PFSK-1 (cell line): ENCODE data around the gene ATXN1.

Experiments
- FOXP2 ChIP-seq: optimal IDR thresholded peaks from 2 replicates; pipeline ENCODE3; 2011; ENCODE audit warnings: borderline replicate concordance, control low read depth, inconsistent platforms; ENCODE audit not compliant: insufficient read depth; ENCODE audit errors: extremely low read length, extremely low read depth
- POLR2AphosphoS5 ChIP-seq: IDR thresholded peaks from 2 replicates; pipeline ENCODE4 v1.6.1; 2012; ENCODE audit warnings: low read depth, mild to moderate bottlenecking, control low read depth, low read length, moderate library complexity
- REST ChIP-seq, 2 experiments: IDR thresholded peaks; 2 replicates each; pipeline versions ENCODE4 v1.6.1 to v1.8.0; 2011 to 2012; ENCODE audit warnings: low read depth in 2 of 2, low read length in 2 of 2, control low read depth in 1 of 2, inconsistent platforms in 1 of 2, mild to moderate bottlenecking in 1 of 2, moderate library complexity in 1 of 2; ENCODE audit not compliant: insufficient read depth in 1 of 2
- SIN3A ChIP-seq: IDR thresholded peaks from 2 replicates; pipeline ENCODE4 v1.6.1; 2012; ENCODE audit warnings: mild to moderate bottlenecking, low read length, moderate library complexity, borderline replicate concordance; ENCODE audit not compliant: insufficient read depth
- TAF1 ChIP-seq: IDR thresholded peaks from 2 replicates; pipeline ENCODE4 v1.6.1; 2012; ENCODE audit warnings: low read length, control low read depth, borderline replicate concordance; ENCODE audit not compliant: insufficient read depth

The ATXN1 gene

GRCh38 chr6:16630026-16630643, 131.1 kb downstream of the ATXN1 start:
- TF ChIP-seq REST (IDR thresholded peaks at IDR 0.05; ENCODE audit: insufficient read depth in 1 of 2, low read depth in 2 of 2, low read length in 2 of 2) (no peak), FOXP2 (no peak), SIN3A (no peak), POLR2AphosphoS5 (no peak; the same call in 1 of the 2 replicates), TAF1 (no peak)

GRCh38 chr6:16626650-16627049, 134.6 kb downstream of the ATXN1 start:
- TF ChIP-seq SIN3A (no peak), FOXP2 (no peak), TAF1 (no peak), POLR2AphosphoS5 (no peak), REST (IDR thresholded peaks at IDR 0.05; ENCODE audit: insufficient read depth in 1 of 2, low read depth in 2 of 2, low read length in 2 of 2) (no peak)

GRCh38 chr6:16625291-16626265, 135.7 kb downstream of the ATXN1 start:
- TF ChIP-seq POLR2AphosphoS5 (peak; percentile 14; the same call in 1 of the 2 replicates), REST (IDR thresholded peaks at IDR 0.05; ENCODE audit: insufficient read depth in 1 of 2, low read depth in 2 of 2, low read length in 2 of 2) (no peak)

- TF ChIP-seq FOXP2 = no peak
- peak; percentile 47; the same call in 1 of the 2 replicates for TF ChIP-seq POLR2AphosphoS5
- no peak for TF ChIP-seq TAF1
- no peak for TF ChIP-seq SIN3A
- no peak for TF ChIP-seq REST (IDR thresholded peaks at IDR 0.05; ENCODE audit: insufficient read depth in 1 of 2, low read depth in 2 of 2, low read length in 2 of 2)
Observed at GRCh38 chr6:16624636-16625290, 136.5 kb downstream of the ATXN1 start.
